ENCODE results near the gene RNF223. TPM values are rescaled to one million over a fixed set of nuclear protein-coding genes. Genes with fewer than 3 reads are reported as not detected.

Gene RNF223
- total RNA-seq, 1 donor from 2014 or later: not detected

- H3K27ac Mint-ChIP-seq (ENCODE audit: unreplicated experiment): no peak overlapping the region
- peaks cover 4% of the 10 kb centered on the region for H3K9me3 Mint-ChIP-seq (ENCODE audit: unreplicated experiment)
- peaks cover 16% of the 10 kb centered on the region for H3K27me3 Mint-ChIP-seq (ENCODE audit: unreplicated experiment)
- no peak overlapping the region for H3K4me3 Mint-ChIP-seq (ENCODE audit: unreplicated experiment)
- TF ChIP-seq, protein P1, sequence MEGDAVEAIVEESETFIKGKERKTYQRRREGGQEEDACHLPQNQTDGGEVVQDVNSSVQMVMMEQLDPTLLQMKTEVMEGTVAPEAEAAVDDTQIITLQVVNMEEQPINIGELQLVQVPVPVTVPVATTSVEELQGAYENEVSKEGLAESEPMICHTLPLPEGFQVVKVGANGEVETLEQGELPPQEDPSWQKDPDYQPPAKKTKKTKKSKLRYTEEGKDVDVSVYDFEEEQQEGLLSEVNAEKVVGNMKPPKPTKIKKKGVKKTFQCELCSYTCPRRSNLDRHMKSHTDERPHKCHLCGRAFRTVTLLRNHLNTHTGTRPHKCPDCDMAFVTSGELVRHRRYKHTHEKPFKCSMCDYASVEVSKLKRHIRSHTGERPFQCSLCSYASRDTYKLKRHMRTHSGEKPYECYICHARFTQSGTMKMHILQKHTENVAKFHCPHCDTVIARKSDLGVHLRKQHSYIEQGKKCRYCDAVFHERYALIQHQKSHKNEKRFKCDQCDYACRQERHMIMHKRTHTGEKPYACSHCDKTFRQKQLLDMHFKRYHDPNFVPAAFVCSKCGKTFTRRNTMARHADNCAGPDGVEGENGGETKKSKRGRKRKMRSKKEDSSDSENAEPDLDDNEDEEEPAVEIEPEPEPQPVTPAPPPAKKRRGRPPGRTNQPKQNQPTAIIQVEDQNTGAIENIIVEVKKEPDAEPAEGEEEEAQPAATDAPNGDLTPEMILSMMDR (IDR thresholded peaks at IDR 0.05; ENCODE audit: unreplicated experiment): no peak
- H3K36me3 Mint-ChIP-seq (ENCODE audit: low read depth, unreplicated experiment): peaks cover 3% of the 10 kb centered on the region
- peaks cover 9% of the 10 kb centered on the region for H3K4me1 Mint-ChIP-seq (ENCODE audit: unreplicated experiment)
- no peak for DNase-seq (ENCODE audit: low spot score)
Observed at GRCh38 chr1:1118011-1118875, 44.1 kb upstream of the RNF223 start.

DNA sequence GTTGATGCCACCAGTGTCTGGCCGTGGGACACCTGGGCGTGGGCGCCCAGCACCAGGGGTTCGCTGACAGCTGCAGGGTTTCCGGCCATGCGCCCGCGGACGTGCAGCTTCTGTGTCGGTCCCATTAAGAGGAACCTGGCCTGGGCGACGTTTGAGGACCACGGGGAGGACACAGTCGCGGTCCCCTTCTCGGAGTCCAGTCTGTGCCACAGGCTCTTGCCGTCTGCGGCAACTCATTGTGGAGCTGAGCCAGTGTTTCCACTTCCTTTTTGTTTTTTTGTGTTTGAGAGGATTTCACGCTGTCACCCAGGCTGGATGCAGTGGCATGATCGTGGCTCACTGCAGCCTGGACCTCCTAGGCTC lies 43.3 kb upstream of the RNF223 start:
- H3K36me3 Mint-ChIP-seq (ENCODE audit: low read depth, unreplicated experiment): peaks cover 10% of the 10 kb centered on the region
- H3K4me3 Mint-ChIP-seq (ENCODE audit: unreplicated experiment): no peak overlapping the region
- no peak overlapping the region for H3K27ac Mint-ChIP-seq (ENCODE audit: unreplicated experiment)
- H3K9me3 Mint-ChIP-seq (ENCODE audit: unreplicated experiment): peaks cover 4% of the 10 kb centered on the region
- no peak for DNase-seq (ENCODE audit: low spot score)
- TF ChIP-seq, protein P1 (IDR thresholded peaks at IDR 0.05; ENCODE audit: unreplicated experiment): no peak
- peaks cover 17% of the 10 kb centered on the region for H3K27me3 Mint-ChIP-seq (ENCODE audit: unreplicated experiment)
- peaks cover 11% of the 10 kb centered on the region for H3K4me1 Mint-ChIP-seq (ENCODE audit: unreplicated experiment)

- no peak overlapping the region for H3K27ac Mint-ChIP-seq (ENCODE audit: unreplicated experiment)
- TF ChIP-seq, protein P1 (IDR thresholded peaks at IDR 0.05; ENCODE audit: unreplicated experiment): no peak
- peaks cover 4% of the 10 kb centered on the region for H3K9me3 Mint-ChIP-seq (ENCODE audit: unreplicated experiment)
- H3K4me1 Mint-ChIP-seq (ENCODE audit: unreplicated experiment): peaks cover 11% of the 10 kb centered on the region
- no peak for DNase-seq (ENCODE audit: low spot score)
- no peak overlapping the region for H3K4me3 Mint-ChIP-seq (ENCODE audit: unreplicated experiment)
- peaks cover 17% of the 10 kb centered on the region for H3K27me3 Mint-ChIP-seq (ENCODE audit: unreplicated experiment)
- peaks cover 15% of the 10 kb centered on the region for H3K36me3 Mint-ChIP-seq (ENCODE audit: low read depth, unreplicated experiment)
Observed at GRCh38 chr1:1116701-1117468, 42.8 kb upstream of the RNF223 start.

DNA sequence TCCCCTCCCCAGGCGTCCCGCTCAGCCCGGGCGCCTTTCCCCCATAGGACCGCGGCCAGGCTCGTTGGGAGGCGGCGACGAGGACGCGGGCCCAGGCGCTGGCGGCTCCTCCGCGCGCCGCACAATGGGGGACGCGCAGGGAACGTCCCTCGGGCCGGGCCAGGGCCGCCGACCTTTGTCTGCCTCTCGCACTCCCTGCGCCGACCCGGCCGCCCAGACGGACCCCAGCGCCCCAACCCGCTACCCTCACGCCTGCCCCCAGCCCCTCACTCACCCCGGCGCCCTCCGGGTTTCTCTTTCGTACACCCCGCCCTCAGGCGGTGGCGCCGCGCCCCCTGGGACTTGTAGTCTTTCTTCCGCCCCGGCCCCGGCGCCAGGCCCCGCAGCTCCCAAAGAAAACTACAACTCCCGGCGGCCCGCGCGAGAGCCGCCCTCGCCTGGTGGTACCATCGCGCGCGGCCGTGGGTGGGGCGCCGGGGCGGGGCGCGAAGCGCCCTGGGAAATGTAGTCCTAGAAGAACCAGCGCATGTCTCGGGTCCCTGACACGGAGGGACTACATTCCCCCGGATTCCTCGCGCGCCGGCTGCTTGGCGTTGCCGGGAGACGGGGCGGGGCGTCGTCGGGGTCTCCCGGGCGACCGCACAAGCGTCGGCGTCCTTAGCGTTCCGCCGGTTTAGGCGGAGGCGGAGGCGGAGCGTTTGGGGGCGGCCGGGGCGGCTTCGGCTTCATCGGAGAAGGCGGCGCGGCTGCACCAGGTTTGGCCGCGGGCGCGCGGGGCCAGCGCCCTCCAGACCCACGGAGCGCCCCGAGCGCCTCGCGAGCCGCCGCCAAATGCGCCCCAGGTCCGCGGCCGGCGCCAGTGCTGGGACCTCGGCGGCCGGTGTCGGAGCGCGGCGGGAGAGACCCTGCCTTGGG lies 41.9 kb upstream of the RNF223 start, which contains the start of gene C1orf159:
C1orf159 (minus strand) TSS at position 304 of the 915 bp plus-strand sequence. CDS start 24,546 bp downstream, outside the sequence.
- Mint-ChIP-seq H3K4me3 (ENCODE audit: unreplicated experiment) (peak within 1 kb of the TSS; percentile 86), H3K9me3 (ENCODE audit: unreplicated experiment) (peaks cover 4% of the 10 kb centered on the region), H3K27ac (ENCODE audit: unreplicated experiment) (peak within 1 kb of the TSS; percentile 48), H3K4me1 (ENCODE audit: unreplicated experiment) (peaks cover 11% of the 10 kb centered on the region), H3K27me3 (ENCODE audit: unreplicated experiment) (peaks cover 17% of the 10 kb centered on the region), H3K36me3 (ENCODE audit: low read depth, unreplicated experiment) (peaks cover 18% of the 10 kb centered on the region)
- TF ChIP-seq, protein P1 (IDR thresholded peaks at IDR 0.05; ENCODE audit: unreplicated experiment): no peak
- DNase-seq (ENCODE audit: low spot score): peak; percentile 99

Data from endothelial cell (in vitro differentiated cells).